HepG2 (cell line): ENCODE measurements around the gene AP2B1. TPM values are rescaled to one million over a fixed set of nuclear protein-coding genes. Genes with fewer than 3 reads are reported as not detected.

Source experiments
- BCL6 ChIP-seq: IDR thresholded peaks from 2 replicates; pipeline ENCODE4 v1.6.1; 2016; ENCODE audit warnings: missing genetic modification reagents, missing compliant biosample characterization
- CBFB ChIP-seq: sonication (generic); formaldehyde crosslinking; IDR thresholded peaks from 2 replicates; pipeline ENCODE4 v1.4.0; 2020; ENCODE audit warnings: missing genetic modification reagents
- E2F5 ChIP-seq: sonication (generic); formaldehyde crosslinking; conservative IDR thresholded peaks from 2 replicates; pipeline ENCODE4 v1.4.0; 2020; ENCODE audit warnings: missing genetic modification reagents
- ELF1 ChIP-seq: sonication (generic); formaldehyde crosslinking; IDR thresholded peaks from 2 replicates; pipeline ENCODE4 v1.4.0; 2020; ENCODE audit warnings: missing genetic modification reagents
- MAFK ChIP-seq, 2 experiments: IDR thresholded peaks in 1 of 2; conservative IDR thresholded peaks in 1 of 2; 2 replicates each; pipeline ENCODE4 v1.6.1; 2011; ENCODE audit warnings: improper control_type of control experiment in 2 of 2, low read length in 2 of 2
- POLR2A ChIP-seq, 2 experiments: IDR thresholded peaks; 2 replicates each; pipeline ENCODE4 v1.6.1; 2011; ENCODE audit warnings: low read depth in 2 of 2, low read length in 2 of 2, mild to moderate bottlenecking in 1 of 2, moderate library complexity in 1 of 2; ENCODE audit not compliant: insufficient read depth in 1 of 2
- RBFOX2 ChIP-seq: fragments of 200-400 bp; formaldehyde crosslinking; IDR thresholded peaks from 2 replicates; pipeline ENCODE4 v1.6.1; 2017; ENCODE audit warnings: low read depth, mild to moderate bottlenecking, low read length
- ZNF292 ChIP-seq: sonication (generic); formaldehyde crosslinking; IDR thresholded peaks from 2 replicates; pipeline ENCODE4 v1.8.1; 2022; ENCODE audit warnings: mild to moderate bottlenecking, low read depth, missing genetic modification reagents, borderline replicate concordance
- ZNF7 ChIP-seq: IDR thresholded peaks from 2 replicates; pipeline ENCODE4 v1.6.1; 2016; ENCODE audit warnings: missing biosample characterization, missing genetic modification reagents
- ZNF891 ChIP-seq: sonication (generic); formaldehyde crosslinking; IDR thresholded peaks from 2 replicates; pipeline ENCODE4 v1.5.0; 2020; ENCODE audit warnings: mild to moderate bottlenecking, missing genetic modification reagents
- polyA plus RNA-seq, 8 experiments: library from polyadenylated mRNA; depleted of rRNA in 3 of 8; stranded (reverse) in 7 of 8; unstranded in 1 of 8; fragments of >200 nt; fragmentation: Illumina TruSeq in 4 of 8; extraction: Trizol in 4 of 8; gene quantifications; 2 replicates each; pipeline versions ENCODE4 v1.2.1 to v1.2.3, GENCODE V29; 2011 to 2016; ENCODE audit warnings: low read depth in 4 of 8, missing spikeins in 1 of 8, mixed read lengths in 1 of 8; ENCODE audit not compliant: insufficient read depth in 1 of 8
- total RNA-seq, 5 experiments: library from RNA; depleted of rRNA; stranded (reverse); fragments of >200 nt; fragmentation: Illumina TruSeq; extraction: Trizol; gene quantifications; 2 replicates each; pipeline ENCODE4 v1.2.3, GENCODE V29; 2016; ENCODE audit warnings: low read depth in 1 of 5
- TF ChIP-seq, protein P1 (sequence below): sonication (generic); formaldehyde crosslinking; IDR thresholded peaks from 2 replicates; pipeline ENCODE4 v1.5.1; 2020; ENCODE audit warnings: mild to moderate bottlenecking, missing genetic modification reagents
- TF ChIP-seq, protein P2 (sequence below): fragments of 450-650 bp; IDR thresholded peaks from 2 replicates; pipeline ENCODE4 v1.6.1; 2017; ENCODE audit warnings: mild to moderate bottlenecking
- TF ChIP-seq, protein P3 (sequence below): sonication (generic); formaldehyde crosslinking; IDR thresholded peaks from 2 replicates; pipeline ENCODE4 v1.4.0; 2020; ENCODE audit warnings: missing genetic modification reagents
- TF ChIP-seq, protein P4 (sequence below), 2 experiments: sonication (generic) in 1 of 2; formaldehyde crosslinking in 1 of 2; IDR thresholded peaks; 2 replicates each; pipeline versions ENCODE4 v1.4.0 to v1.6.1; 2018 to 2020; ENCODE audit warnings: missing genetic modification reagents in 2 of 2, borderline replicate concordance in 1 of 2, low read depth in 1 of 2, mild to moderate bottlenecking in 1 of 2, missing biosample characterization in 1 of 2
- TF ChIP-seq, protein P5 (sequence below): sonication (generic); formaldehyde crosslinking; IDR thresholded peaks from 2 replicates; pipeline ENCODE4 v1.9.0; 2021; ENCODE audit warnings: missing genetic modification reagents, borderline replicate concordance

AP2B1 gene
- total and polyA plus RNA-seq, 2 of the 13 experiments (the other 11 are each of a cell fraction or from before 2014, with no cell fraction given) = 23.8 to 71.3 TPM

DNA sequence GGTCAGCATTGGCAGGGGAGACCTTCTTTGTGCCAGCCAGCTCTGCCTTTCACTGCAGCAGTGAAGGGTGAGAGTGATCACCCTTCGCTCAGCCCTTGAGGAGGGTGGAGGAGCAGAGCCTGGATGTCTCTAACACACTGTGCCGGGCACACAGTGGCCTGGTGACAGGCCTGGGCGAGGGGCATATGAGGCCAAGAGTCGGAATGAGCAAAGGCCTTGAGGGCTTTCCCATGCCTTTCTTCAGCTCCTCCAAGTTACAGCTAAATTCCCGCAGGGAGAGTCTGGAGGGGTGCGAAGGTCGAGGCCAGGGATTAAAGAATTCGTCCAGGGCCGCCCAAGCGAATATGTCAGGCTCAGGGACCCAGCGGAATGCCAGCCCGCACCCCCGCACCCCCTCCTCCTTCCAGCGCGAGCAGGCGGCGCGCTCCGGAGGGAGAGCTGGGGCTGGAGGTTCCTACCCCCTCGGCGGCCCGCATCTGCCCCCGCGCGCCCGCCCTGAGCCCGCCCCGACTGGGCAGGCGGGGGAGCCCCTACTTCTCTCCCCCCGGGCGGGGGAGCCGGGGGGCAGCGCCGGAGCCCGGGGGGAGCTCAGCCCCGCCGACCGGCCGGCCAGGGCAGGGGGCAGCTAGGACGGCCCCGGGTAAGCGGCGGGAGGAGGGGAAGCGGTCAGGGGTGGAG is 144.3 kb downstream of the AP2B1 start, which contains the start of gene RASL10B (continued):
- TF ChIP-seq, protein P1, sequence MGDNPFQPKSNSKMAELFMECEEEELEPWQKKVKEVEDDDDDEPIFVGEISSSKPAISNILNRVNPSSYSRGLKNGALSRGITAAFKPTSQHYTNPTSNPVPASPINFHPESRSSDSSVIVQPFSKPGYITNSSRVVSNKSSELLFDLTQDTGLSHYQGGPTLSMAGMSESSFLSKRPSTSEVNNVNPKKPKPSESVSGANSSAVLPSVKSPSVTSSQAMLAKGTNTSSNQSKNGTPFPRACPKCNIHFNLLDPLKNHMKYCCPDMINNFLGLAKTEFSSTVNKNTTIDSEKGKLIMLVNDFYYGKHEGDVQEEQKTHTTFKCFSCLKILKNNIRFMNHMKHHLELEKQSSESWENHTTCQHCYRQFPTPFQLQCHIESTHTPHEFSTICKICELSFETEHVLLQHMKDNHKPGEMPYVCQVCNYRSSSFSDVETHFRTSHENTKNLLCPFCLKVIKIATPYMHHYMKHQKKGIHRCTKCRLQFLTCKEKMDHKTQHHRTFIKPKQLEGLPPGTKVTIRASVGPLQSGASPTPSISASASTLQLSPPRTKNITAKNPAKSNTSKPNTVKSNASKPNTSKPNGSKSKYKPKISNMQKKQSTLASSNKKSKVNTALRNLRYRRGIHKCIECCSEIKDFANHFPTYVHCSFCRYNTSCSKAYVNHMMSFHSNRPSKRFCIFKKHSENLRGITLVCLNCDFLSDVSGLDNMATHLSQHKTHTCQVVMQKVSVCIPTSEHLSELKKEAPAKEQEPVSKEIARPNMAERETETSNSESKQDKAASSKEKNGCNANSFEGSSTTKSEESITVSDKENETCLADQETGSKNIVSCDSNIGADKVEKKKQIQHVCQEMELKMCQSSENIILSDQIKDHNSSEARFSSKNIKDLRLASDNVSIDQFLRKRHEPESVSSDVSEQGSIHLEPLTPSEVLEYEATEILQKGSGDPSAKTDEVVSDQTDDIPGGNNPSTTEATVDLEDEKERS (CRISPR knock-in tag) = no peak
- TF ChIP-seq MAFK (conservative IDR thresholded peaks at IDR 0.05 in 1 of 2, IDR thresholded peaks at IDR 0.05 in 1 of 2; ENCODE audit: low read length in 2 of 2) (no peak), RBFOX2 (0 out of 2 replicates have a peak, but pooled peaks have one; percentile 53), E2F5 (CRISPR knock-in tag) (0 out of 2 replicates have a peak, but pooled peaks have one; percentile 22), ZNF891 (0 out of 2 replicates have a peak, but pooled peaks have one; percentile 52), CBFB (peak; percentile 61; the same call in 1 of the 2 replicates), ZNF7 (CRISPR knock-in tag) (0 out of 2 replicates have a peak, but pooled peaks have one; percentile 5), ELF1 (CRISPR knock-in tag) (no peak), ZNF292 (CRISPR knock-in tag) (peak; percentile 37; the same call in 1 of the 2 replicates), BCL6 (CRISPR knock-in tag) (0 out of 2 replicates have a peak, but pooled peaks have one; percentile 22), POLR2A (IDR thresholded peaks at IDR 0.05; ENCODE audit: insufficient read depth in 1 of 2, low read depth in 2 of 2, low read length in 2 of 2) (peak in 1 of 2 experiments; percentile 63; a peak in 1 of 4 replicates)
- TF ChIP-seq, protein P2, sequence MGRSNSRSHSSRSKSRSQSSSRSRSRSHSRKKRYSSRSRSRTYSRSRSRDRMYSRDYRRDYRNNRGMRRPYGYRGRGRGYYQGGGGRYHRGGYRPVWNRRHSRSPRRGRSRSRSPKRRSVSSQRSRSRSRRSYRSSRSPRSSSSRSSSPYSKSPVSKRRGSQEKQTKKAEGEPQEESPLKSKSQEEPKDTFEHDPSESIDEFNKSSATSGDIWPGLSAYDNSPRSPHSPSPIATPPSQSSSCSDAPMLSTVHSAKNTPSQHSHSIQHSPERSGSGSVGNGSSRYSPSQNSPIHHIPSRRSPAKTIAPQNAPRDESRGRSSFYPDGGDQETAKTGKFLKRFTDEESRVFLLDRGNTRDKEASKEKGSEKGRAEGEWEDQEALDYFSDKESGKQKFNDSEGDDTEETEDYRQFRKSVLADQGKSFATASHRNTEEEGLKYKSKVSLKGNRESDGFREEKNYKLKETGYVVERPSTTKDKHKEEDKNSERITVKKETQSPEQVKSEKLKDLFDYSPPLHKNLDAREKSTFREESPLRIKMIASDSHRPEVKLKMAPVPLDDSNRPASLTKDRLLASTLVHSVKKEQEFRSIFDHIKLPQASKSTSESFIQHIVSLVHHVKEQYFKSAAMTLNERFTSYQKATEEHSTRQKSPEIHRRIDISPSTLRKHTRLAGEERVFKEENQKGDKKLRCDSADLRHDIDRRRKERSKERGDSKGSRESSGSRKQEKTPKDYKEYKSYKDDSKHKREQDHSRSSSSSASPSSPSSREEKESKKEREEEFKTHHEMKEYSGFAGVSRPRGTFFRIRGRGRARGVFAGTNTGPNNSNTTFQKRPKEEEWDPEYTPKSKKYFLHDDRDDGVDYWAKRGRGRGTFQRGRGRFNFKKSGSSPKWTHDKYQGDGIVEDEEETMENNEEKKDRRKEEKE = no peak
- TF ChIP-seq, protein P3, sequence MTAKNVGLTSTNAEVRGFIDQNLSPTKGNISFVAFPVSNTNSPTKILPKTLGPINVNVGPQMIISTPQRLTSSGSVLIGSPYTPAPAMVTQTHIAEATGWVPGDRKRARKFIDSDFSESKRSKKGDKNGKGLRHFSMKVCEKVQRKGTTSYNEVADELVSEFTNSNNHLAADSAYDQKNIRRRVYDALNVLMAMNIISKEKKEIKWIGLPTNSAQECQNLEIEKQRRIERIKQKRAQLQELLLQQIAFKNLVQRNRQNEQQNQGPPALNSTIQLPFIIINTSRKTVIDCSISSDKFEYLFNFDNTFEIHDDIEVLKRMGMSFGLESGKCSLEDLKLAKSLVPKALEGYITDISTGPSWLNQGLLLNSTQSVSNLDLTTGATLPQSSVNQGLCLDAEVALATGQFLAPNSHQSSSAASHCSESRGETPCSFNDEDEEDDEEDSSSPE = 0 out of 2 replicates have a peak, but pooled peaks have one; percentile 34
- TF ChIP-seq, protein P4, sequence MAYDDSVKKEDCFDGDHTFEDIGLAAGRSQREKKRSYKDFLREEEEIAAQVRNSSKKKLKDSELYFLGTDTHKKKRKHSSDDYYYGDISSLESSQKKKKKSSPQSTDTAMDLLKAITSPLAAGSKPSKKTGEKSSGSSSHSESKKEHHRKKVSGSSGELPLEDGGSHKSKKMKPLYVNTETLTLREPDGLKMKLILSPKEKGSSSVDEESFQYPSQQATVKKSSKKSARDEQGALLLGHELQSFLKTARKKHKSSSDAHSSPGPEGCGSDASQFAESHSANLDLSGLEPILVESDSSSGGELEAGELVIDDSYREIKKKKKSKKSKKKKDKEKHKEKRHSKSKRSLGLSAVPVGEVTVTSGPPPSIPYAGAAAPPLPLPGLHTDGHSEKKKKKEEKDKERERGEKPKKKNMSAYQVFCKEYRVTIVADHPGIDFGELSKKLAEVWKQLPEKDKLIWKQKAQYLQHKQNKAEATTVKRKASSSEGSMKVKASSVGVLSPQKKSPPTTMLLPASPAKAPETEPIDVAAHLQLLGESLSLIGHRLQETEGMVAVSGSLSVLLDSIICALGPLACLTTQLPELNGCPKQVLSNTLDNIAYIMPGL (CRISPR knock-in tag; IDR thresholded peaks at IDR 0.05; ENCODE audit: borderline replicate concordance in 1 of 2, low read depth in 1 of 2) = peak; percentile 15 to 54; a peak in 1 of 4 replicates
- TF ChIP-seq, protein P5, sequence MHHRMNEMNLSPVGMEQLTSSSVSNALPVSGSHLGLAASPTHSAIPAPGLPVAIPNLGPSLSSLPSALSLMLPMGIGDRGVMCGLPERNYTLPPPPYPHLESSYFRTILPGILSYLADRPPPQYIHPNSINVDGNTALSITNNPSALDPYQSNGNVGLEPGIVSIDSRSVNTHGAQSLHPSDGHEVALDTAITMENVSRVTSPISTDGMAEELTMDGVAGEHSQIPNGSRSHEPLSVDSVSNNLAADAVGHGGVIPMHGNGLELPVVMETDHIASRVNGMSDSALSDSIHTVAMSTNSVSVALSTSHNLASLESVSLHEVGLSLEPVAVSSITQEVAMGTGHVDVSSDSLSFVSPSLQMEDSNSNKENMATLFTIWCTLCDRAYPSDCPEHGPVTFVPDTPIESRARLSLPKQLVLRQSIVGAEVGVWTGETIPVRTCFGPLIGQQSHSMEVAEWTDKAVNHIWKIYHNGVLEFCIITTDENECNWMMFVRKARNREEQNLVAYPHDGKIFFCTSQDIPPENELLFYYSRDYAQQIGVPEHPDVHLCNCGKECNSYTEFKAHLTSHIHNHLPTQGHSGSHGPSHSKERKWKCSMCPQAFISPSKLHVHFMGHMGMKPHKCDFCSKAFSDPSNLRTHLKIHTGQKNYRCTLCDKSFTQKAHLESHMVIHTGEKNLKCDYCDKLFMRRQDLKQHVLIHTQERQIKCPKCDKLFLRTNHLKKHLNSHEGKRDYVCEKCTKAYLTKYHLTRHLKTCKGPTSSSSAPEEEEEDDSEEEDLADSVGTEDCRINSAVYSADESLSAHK (CRISPR knock-in tag) = no peak
